GM23248 (cell line): ENCODE results near the gene HYDIN. TPM values are rescaled to one million over a fixed set of nuclear protein-coding genes. Genes with fewer than 3 reads are reported as not detected.
"Not testable (repeated sequence)": the region's sequence is repeated elsewhere in the genome, so short reads cannot be mapped to it uniquely, and the experiment has no call there.

Experiments
- DNase-seq: peaks from one replicate; pipeline ENCODE4 v3.0.0-alpha.2; 2015
- H2AFZ ChIP-seq: fragments of 200-600 bp; sonication (generic); 2 replicates; pipeline ENCODE4 v1.6.1; 2016; ENCODE audit warnings: antibody characterized with exemption
- H3F3A ChIP-seq: fragments of 200-600 bp; sonication (generic); 2 replicates; pipeline ENCODE4 v1.6.1; 2016; ENCODE audit warnings: mild to moderate bottlenecking, antibody characterized with exemption, mixed run types; ENCODE audit not compliant: insufficient read depth
- H3K27ac ChIP-seq: fragments of 200-600 bp; sonication (generic); 2 replicates; pipeline ENCODE4 v1.5.1; 2016; ENCODE audit warnings: mild to moderate bottlenecking
- H3K27me3 ChIP-seq: fragments of 200-600 bp; sonication (generic); replicated peaks from 2 replicates; pipeline ENCODE4 v1.6.1; 2016; ENCODE audit warnings: mild to moderate bottlenecking; ENCODE audit not compliant: insufficient read depth
- H3K36me3 ChIP-seq: fragments of 200-600 bp; sonication (generic); 2 replicates; pipeline ENCODE4 v1.6.1; 2016; ENCODE audit warnings: low read depth, mild to moderate bottlenecking
- H3K4me1 ChIP-seq: fragments of 200-600 bp; sonication (generic); 2 replicates; pipeline ENCODE4 v1.6.1; 2016; ENCODE audit warnings: mild to moderate bottlenecking; ENCODE audit not compliant: insufficient read depth
- H3K4me2 ChIP-seq: fragments of 200-600 bp; sonication (generic); one replicate; pipeline ENCODE4 v1.6.1; 2016; ENCODE audit warnings: mild to moderate bottlenecking; ENCODE audit not compliant: unreplicated experiment
- H3K4me3 ChIP-seq: fragments of 200-600 bp; sonication (generic); 2 replicates; pipeline ENCODE4 v1.5.1; 2016; ENCODE audit warnings: mild to moderate bottlenecking
- H3K79me2 ChIP-seq: fragments of 200-600 bp; sonication (generic); 2 replicates; pipeline ENCODE4 v1.6.1; 2016; ENCODE audit warnings: mild to moderate bottlenecking; ENCODE audit not compliant: insufficient read depth
- H3K9ac ChIP-seq: fragments of 200-600 bp; sonication (generic); 2 replicates; pipeline ENCODE4 v1.6.1; 2016; ENCODE audit warnings: mild to moderate bottlenecking
- H3K9me2 ChIP-seq: fragments of 200-600 bp; sonication (generic); 2 replicates; pipeline ENCODE4 v1.6.1; 2016; ENCODE audit warnings: mixed run types, mild to moderate bottlenecking, moderate library complexity; ENCODE audit not compliant: insufficient read depth
- H3K9me3 ChIP-seq: fragments of 200-600 bp; sonication (generic); one replicate; pipeline ENCODE4 v1.6.1; 2017; ENCODE audit warnings: low read depth
- H4K20me1 ChIP-seq: fragments of 200-600 bp; sonication (generic); 2 replicates; pipeline ENCODE4 v1.6.0; 2016; ENCODE audit not compliant: insufficient read depth
- WGBS, 2 experiments: methylation state at CpG; one replicate each; pipeline ENCODE4 v1.1.6; 2015 to 2017; ENCODE audit warnings: low lambda C conversion rate in 2 of 2, low coverage in 1 of 2; ENCODE audit errors: missing lambda C conversion rate in 2 of 2; 5-methylcytosine and 5-hydroxymethylcytosine counted together
- in situ Hi-C: fragments of 300-500 bp; cut with MboI; formaldehyde crosslinking; loops from 2 replicates; pipeline ENCODE4 v1.15.0; 2020
- polyA plus RNA-seq: library from polyadenylated mRNA; unstranded; fragments of >200 nt; fragmentation: Nextera tagmentation; extraction: Ambion mirVana; gene quantifications from 2 replicates; pipeline ENCODE4 v1.2.1, GENCODE V29; 2016
- total RNA-seq: library from RNA; depleted of rRNA; stranded (reverse); fragments of >200 nt; shearing (Covaris generic); gene quantifications from 2 replicates; pipeline ENCODE4 v1.2.3, GENCODE V29; 2014

The HYDIN gene
- total and polyA plus RNA-seq, 2 experiments from 2014 or later: 0.50 to 0.54 TPM

- H4K20me1 ChIP-seq, H2AFZ ChIP-seq, H3K9ac ChIP-seq, H3K79me2 ChIP-seq, H3K4me3 ChIP-seq, H3K27ac ChIP-seq, H3K4me1 ChIP-seq, in situ Hi-C loops, H3K9me3 ChIP-seq, H3K9me2 ChIP-seq, H3K27me3 ChIP-seq, DNase-seq, H3K4me2 ChIP-seq, H3F3A ChIP-seq, H3K36me3 ChIP-seq: not testable (repeated sequence)
- whole genome bisulfite sequencing, 2 experiments: no CpG with 5 or more reads among the region's 1 CpG
Observed at GRCh38 chr16:70888208-70888607, 342.3 kb downstream of the HYDIN start.

GRCh38 chr16:70884652-70885051, 345.9 kb downstream of the HYDIN start:
- H3K4me1 ChIP-seq, H3F3A ChIP-seq, H3K4me2 ChIP-seq, H3K4me3 ChIP-seq, H4K20me1 ChIP-seq, H2AFZ ChIP-seq, H3K9ac ChIP-seq, H3K9me2 ChIP-seq, H3K27ac ChIP-seq, H3K9me3 ChIP-seq, H3K36me3 ChIP-seq, H3K27me3 ChIP-seq, in situ Hi-C loops, DNase-seq, H3K79me2 ChIP-seq: not testable (repeated sequence)
- 53 to 63% methylated on average over 4 of the region's 4 CpGs for WGBS, 2 experiments

GRCh38 chr16:70882311-70882710, 348.2 kb downstream of the HYDIN start:
- H3K9me2 ChIP-seq, H4K20me1 ChIP-seq, H3K27ac ChIP-seq, in situ Hi-C loops, H3K27me3 ChIP-seq, H3F3A ChIP-seq, H3K79me2 ChIP-seq, H3K4me3 ChIP-seq, H3K4me1 ChIP-seq, H2AFZ ChIP-seq, DNase-seq, H3K9me3 ChIP-seq, H3K9ac ChIP-seq, H3K4me2 ChIP-seq, H3K36me3 ChIP-seq: not testable (repeated sequence)
- WGBS, 2 experiments: 62 to 71% methylated on average over 8 of the region's 8 CpGs

GRCh38 chr16:70877895-70878294, 352.6 kb downstream of the HYDIN start:
- H3K27me3 ChIP-seq, DNase-seq, H3K79me2 ChIP-seq, H3K9me3 ChIP-seq, H3K36me3 ChIP-seq, H3K4me3 ChIP-seq, H3F3A ChIP-seq, H3K4me1 ChIP-seq, H4K20me1 ChIP-seq, H3K9me2 ChIP-seq, H3K9ac ChIP-seq, in situ Hi-C loops, H2AFZ ChIP-seq, H3K27ac ChIP-seq, H3K4me2 ChIP-seq: not testable (repeated sequence)
- WGBS, 2 experiments: 31 to 41% methylated on average over 4 to 5 of the region's 5 CpGs

- in situ Hi-C loops, H2AFZ ChIP-seq, H3K9me2 ChIP-seq, H3F3A ChIP-seq, H3K4me2 ChIP-seq, H3K27me3 ChIP-seq, H3K36me3 ChIP-seq, H3K27ac ChIP-seq, H3K9ac ChIP-seq, H3K79me2 ChIP-seq, H4K20me1 ChIP-seq, H3K4me3 ChIP-seq, H3K9me3 ChIP-seq, H3K4me1 ChIP-seq, DNase-seq: not testable (repeated sequence)
- no CpG with 5 or more reads among the region's 1 CpG for WGBS, 2 experiments
Observed at GRCh38 chr16:70876442-70876841, 354.1 kb downstream of the HYDIN start.

- H3K4me3 ChIP-seq, H3K36me3 ChIP-seq, H3K9ac ChIP-seq, DNase-seq, H3K9me2 ChIP-seq, H3K9me3 ChIP-seq, H3K4me2 ChIP-seq, H3K27me3 ChIP-seq, H3F3A ChIP-seq, H3K4me1 ChIP-seq, in situ Hi-C loops, H2AFZ ChIP-seq, H3K27ac ChIP-seq, H4K20me1 ChIP-seq, H3K79me2 ChIP-seq: not testable (repeated sequence)
- WGBS, 2 experiments: 24 to 31% methylated on average over 5 of the region's 5 CpGs
Observed at GRCh38 chr16:70864698-70865097, 365.8 kb downstream of the HYDIN start.

GRCh38 chr16:70861996-70862395, 368.5 kb downstream of the HYDIN start:
- WGBS, 2 experiments: 26 to 29% methylated on average over 7 to 8 of the region's 9 CpGs
- in situ Hi-C loops, H3K4me1 ChIP-seq, H3K36me3 ChIP-seq, H3K4me2 ChIP-seq, H3K79me2 ChIP-seq, H3K9ac ChIP-seq, H2AFZ ChIP-seq, H3K9me3 ChIP-seq, H3K9me2 ChIP-seq, H3K4me3 ChIP-seq, H3K27ac ChIP-seq, H4K20me1 ChIP-seq, H3F3A ChIP-seq, H3K27me3 ChIP-seq: not testable (repeated sequence)
- peak; percentile 0 for DNase-seq

GRCh38 chr16:70851299-70851698, 379.2 kb downstream of the HYDIN start:
- H3K9me3 ChIP-seq, H3K36me3 ChIP-seq, H3K27me3 ChIP-seq, H4K20me1 ChIP-seq, H3K27ac ChIP-seq, H3K79me2 ChIP-seq, H3K4me3 ChIP-seq, H3K9me2 ChIP-seq, H3K4me2 ChIP-seq, H2AFZ ChIP-seq, in situ Hi-C loops, H3K9ac ChIP-seq, H3K4me1 ChIP-seq, H3F3A ChIP-seq: not testable (repeated sequence)
- 18% methylated on average over 4 of the region's 4 CpGs for WGBS, 2 experiments
- peak; percentile 18 for DNase-seq
